BJ (cell line): ENCODE results near the gene TANGO2. TPM values are rescaled to one million over a fixed set of nuclear protein-coding genes. Genes with fewer than 3 reads are reported as not detected.

Experiments
- CTCF ChIA-PET: fragments of 350-600 bp; formaldehyde crosslinking; extraction: SDS; loops from one replicate; lab custom pipeline; 2021; ENCODE audit warnings: antibody characterized with exemption, inconsistent platforms; lab: Yijun Ruan, JAX
- POLR2A ChIA-PET: fragments of 300-600 bp; sonication (Branson Sonifier 250); formaldehyde crosslinking; extraction: SDS; loops from one replicate; lab custom pipeline; 2021; ENCODE audit warnings: antibody characterized with exemption; lab: Charles Lee
- DNase-seq: peaks from one replicate; pipeline ENCODE4 v3.0.0-alpha.2; 2011; ENCODE audit warnings: low read depth
- H3K27me3 ChIP-seq: 2 replicates; pipeline ENCODE4 v1.6.0; 2011; ENCODE audit warnings: low read length; ENCODE audit not compliant: control insufficient read depth, insufficient read depth
- H3K36me3 ChIP-seq: 2 replicates; pipeline ENCODE4 v1.5.1; 2011; ENCODE audit warnings: low read length; ENCODE audit not compliant: control insufficient read depth, insufficient read depth
- H3K4me3 ChIP-seq: 2 replicates; pipeline ENCODE4 v1.5.1; 2011; ENCODE audit warnings: low read depth, mild to moderate bottlenecking, control low read depth, low read length
- CTCF ChIP-seq: IDR thresholded peaks from 2 replicates; pipeline ENCODE4 v1.5.1; 2011; ENCODE audit warnings: low read depth, mild to moderate bottlenecking, control low read depth, inconsistent platforms, low read length, moderate library complexity; ENCODE audit not compliant: insufficient read depth
- polyA plus RNA-seq: library from polyadenylated mRNA; depleted of rRNA; stranded (reverse); fragments of >200 nt; gene quantifications from 2 replicates; pipeline ENCODE4 v1.2.3, GENCODE V29; 2011; rRNA removed
- small RNA-seq: library from RNA; depleted of rRNA; stranded (forward); fragments of <200 nt; gene quantifications from one replicate; pipeline ENCODE3, GENCODE V24; 2012; ENCODE audit warnings: low replicate concordance, low read depth; ENCODE audit not compliant: insufficient read length

TANGO2 gene
- polyA plus RNA-seq, 1 experiment = 51.7 TPM

GRCh38 chr22:20113551-20114310 is 92.8 kb downstream of the TANGO2 start:
- no peak for DNase-seq
- TF ChIP-seq CTCF = no peak
- Histone ChIP-seq H3K27me3 (no peaks in the 10 kb centered on the region), H3K36me3 (peaks cover 43% of the 10 kb centered on the region), H3K4me3 (no peak overlapping the region)
- POLR2A ChIA-PET = no interaction called here
- CTCF ChIA-PET = no interaction called here

GRCh38 chr22:20114506-20115475 is 93.9 kb downstream of the TANGO2 start:
- H3K27me3 ChIP-seq = no peaks in the 10 kb centered on the region
- ChIA-PET CTCF (interaction anchor here (2.0 kb wide), 1 partner anchor 145 kb away, joined by 5 read pairs; no protein-coding TSS in a partner anchor), POLR2A (no interaction called here)
- DNase-seq = no peak
- no peak overlapping the region for H3K4me3 ChIP-seq
- no peak for TF ChIP-seq CTCF
- peaks cover 38% of the 10 kb centered on the region for H3K36me3 ChIP-seq

GRCh38 chr22:20115691-20116375 is 94.9 kb downstream of the TANGO2 start, which contains the start of gene RANBP1:
RANBP1 (plus strand) TSS chr22:20116104; CDS start chr22:20116185, 81 bp downstream.
- DNase-seq = no peak
- Histone ChIP-seq H3K27me3 (no peaks in the 10 kb centered on the region), H3K4me3 (peak within 1 kb of the TSS; percentile 99), H3K36me3 (peaks cover 43% of the 10 kb centered on the region)
- ChIA-PET POLR2A (no interaction called here), CTCF (interaction anchor here (2.0 kb wide), 1 partner anchor 146 kb away, joined by 5 read pairs; no protein-coding TSS in a partner anchor)
- no peak for TF ChIP-seq CTCF

GRCh38 chr22:20116376-20116950 is 95.6 kb downstream of the TANGO2 start:
- Histone ChIP-seq H3K36me3 (peaks cover 43% of the 10 kb centered on the region), H3K4me3 (peak overlapping the region; percentile 99), H3K27me3 (no peaks in the 10 kb centered on the region)
- no peak for DNase-seq
- ChIA-PET POLR2A (no interaction called here), CTCF (interaction anchor here (2.0 kb wide), 1 partner anchor 147 kb away, joined by 5 read pairs; no protein-coding TSS in a partner anchor)
- no peak for TF ChIP-seq CTCF

Small RNA genes within 50 kb of the gene (small RNA-seq; reads per million reads assigned to genes)
- gene MIR185 = 778 reads per million, percentile 96 among the genes with 10 or more reads in this experiment
- gene MIR6816 = not detected
- not detected for gene RF00017

Other genes starting within 250 kb of the TANGO2 start
- gene GNB1L, start 166.2 kb upstream of the TANGO2 start, polyA plus RNA-seq = 1.3 and 3.6 TPM in 2 replicates
- gene RTL10, start 166.2 kb upstream of the TANGO2 start, polyA plus RNA-seq = 11.7 and 18.9 TPM in 2 replicates
- 146 and 332 TPM in 2 replicates for gene COMT, start 79.3 kb upstream of the TANGO2 start, polyA plus RNA-seq
- gene TXNRD2, start 79.3 kb upstream of the TANGO2 start, polyA plus RNA-seq = 16.0 and 28.5 TPM in 2 replicates
- gene ARVCF, start 4.3 kb upstream of the TANGO2 start, polyA plus RNA-seq = 2.5 and 3.8 TPM in 2 replicates
- 16.3 and 21.3 TPM in 2 replicates for gene DGCR8, start 59.1 kb downstream of the TANGO2 start, polyA plus RNA-seq
- 164 and 166 TPM in 2 replicates for gene RANBP1, start 95.0 kb downstream of the TANGO2 start, polyA plus RNA-seq
- 20.1 and 34.2 TPM in 2 replicates for gene TRMT2A, start 96.1 kb downstream of the TANGO2 start, polyA plus RNA-seq
- gene ZDHHC8, start 110.7 kb downstream of the TANGO2 start, polyA plus RNA-seq = 15.1 and 32.2 TPM in 2 replicates
- 4.9 and 6.5 TPM in 2 replicates for gene CCDC188, start 129.9 kb downstream of the TANGO2 start, polyA plus RNA-seq
- 0.40 and 0.77 TPM in 2 replicates for gene RTN4R, start 247.2 kb downstream of the TANGO2 start, polyA plus RNA-seq